Transverse colon (tissue), 3 donors: Measurements from ENCODE around the gene METAP1.

Experiments used
- CTCF ChIP-seq, 5 experiments: fragments of 200-600 bp in 3 of 5; fragments of 450-650 bp in 2 of 5; sonication (generic) in 3 of 5; IDR thresholded peaks; 1 replicate in 2 of 5; 2 replicates in 3 of 5; pipeline ENCODE4 v1.5.1; 2016 to 2017; ENCODE audit warnings: antibody characterized with exemption in 5 of 5, inconsistent platforms in 3 of 5, mild to moderate bottlenecking in 2 of 5, moderate library complexity in 1 of 5
- EP300 ChIP-seq: sonication (generic); formaldehyde crosslinking; IDR thresholded peaks from one replicate; pipeline ENCODE4 v1.6.1; 2017; ENCODE audit warnings: antibody characterized with exemption, low read depth
- POLR2A ChIP-seq: fragments of 450-650 bp; IDR thresholded peaks from one replicate; pipeline ENCODE4 v1.6.1; 2016; ENCODE audit warnings: antibody characterized with exemption, mild to moderate bottlenecking, moderate library complexity

GRCh38 chr4:98955229-98955628 lies 40.3 kb upstream of the METAP1 start:
- TF ChIP-seq EP300 = no peak
- TF ChIP-seq CTCF (IDR thresholded peaks at IDR 0.05) = no peak
- TF ChIP-seq POLR2A = no peak
